Retinal pigment epithelial cell (primary cell): ENCODE data around the gene BCHE.

Experiments used
- DNase-seq: peaks from one replicate; pipeline ENCODE4 v3.0.0-alpha.2; 2010; ENCODE audit warnings: low read depth
- H3K4me3 ChIP-seq: 2 replicates; pipeline ENCODE4 v1.5.1; 2011; ENCODE audit warnings: mild to moderate bottlenecking, low read length, control low read depth, moderate library complexity
- TF ChIP-seq, protein P1 (sequence below): conservative IDR thresholded peaks from 2 replicates; pipeline ENCODE4 v1.5.1; 2011; ENCODE audit warnings: low read depth, low read length, control low read depth, inconsistent platforms

BCHE gene

DNA sequence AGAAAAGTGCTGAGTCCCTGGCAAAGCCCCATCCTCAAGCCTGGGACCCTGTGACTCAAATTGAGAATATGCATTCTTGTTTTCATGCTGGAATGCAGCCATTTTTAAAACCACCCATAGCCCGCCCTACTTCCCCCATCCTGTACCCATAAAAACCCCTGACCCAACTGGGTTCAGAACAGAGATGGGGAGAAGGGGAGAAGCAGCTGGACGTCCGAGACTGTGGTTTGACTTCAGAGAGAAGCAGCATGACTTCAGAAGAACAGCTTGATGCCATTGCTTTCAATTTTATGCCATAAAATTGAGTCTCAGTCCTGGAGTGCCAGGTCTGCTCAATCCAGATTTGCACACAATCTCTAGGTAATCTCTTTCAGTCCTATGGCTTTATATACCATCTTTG, 78.2 kb downstream of the BCHE start:
- TF ChIP-seq, protein P1, sequence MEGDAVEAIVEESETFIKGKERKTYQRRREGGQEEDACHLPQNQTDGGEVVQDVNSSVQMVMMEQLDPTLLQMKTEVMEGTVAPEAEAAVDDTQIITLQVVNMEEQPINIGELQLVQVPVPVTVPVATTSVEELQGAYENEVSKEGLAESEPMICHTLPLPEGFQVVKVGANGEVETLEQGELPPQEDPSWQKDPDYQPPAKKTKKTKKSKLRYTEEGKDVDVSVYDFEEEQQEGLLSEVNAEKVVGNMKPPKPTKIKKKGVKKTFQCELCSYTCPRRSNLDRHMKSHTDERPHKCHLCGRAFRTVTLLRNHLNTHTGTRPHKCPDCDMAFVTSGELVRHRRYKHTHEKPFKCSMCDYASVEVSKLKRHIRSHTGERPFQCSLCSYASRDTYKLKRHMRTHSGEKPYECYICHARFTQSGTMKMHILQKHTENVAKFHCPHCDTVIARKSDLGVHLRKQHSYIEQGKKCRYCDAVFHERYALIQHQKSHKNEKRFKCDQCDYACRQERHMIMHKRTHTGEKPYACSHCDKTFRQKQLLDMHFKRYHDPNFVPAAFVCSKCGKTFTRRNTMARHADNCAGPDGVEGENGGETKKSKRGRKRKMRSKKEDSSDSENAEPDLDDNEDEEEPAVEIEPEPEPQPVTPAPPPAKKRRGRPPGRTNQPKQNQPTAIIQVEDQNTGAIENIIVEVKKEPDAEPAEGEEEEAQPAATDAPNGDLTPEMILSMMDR, result no peak
- no peak for DNase-seq
- H3K4me3 ChIP-seq, result no peak overlapping the region

DNA sequence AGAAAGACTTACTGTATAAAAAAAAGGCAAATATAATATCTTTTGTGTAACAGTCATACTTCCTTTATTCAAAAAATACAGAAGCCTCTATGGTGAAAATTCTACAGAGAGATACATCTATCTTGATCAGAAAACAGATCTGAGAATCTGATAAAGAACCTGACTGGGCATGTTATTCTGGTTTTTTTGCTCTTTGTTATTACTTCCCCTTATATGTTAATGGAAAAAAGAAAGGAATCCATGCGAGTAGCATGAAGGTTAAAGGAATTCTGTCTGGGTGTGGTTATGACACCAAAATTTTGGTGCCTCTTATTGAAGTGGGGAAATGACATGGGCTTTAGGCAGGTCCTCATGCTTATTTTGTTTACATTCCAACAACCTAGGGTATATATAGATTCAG, 81.7 kb downstream of the BCHE start:
- TF ChIP-seq, protein P1, result no peak
- no peak for DNase-seq
- no peak overlapping the region for H3K4me3 ChIP-seq

DNA sequence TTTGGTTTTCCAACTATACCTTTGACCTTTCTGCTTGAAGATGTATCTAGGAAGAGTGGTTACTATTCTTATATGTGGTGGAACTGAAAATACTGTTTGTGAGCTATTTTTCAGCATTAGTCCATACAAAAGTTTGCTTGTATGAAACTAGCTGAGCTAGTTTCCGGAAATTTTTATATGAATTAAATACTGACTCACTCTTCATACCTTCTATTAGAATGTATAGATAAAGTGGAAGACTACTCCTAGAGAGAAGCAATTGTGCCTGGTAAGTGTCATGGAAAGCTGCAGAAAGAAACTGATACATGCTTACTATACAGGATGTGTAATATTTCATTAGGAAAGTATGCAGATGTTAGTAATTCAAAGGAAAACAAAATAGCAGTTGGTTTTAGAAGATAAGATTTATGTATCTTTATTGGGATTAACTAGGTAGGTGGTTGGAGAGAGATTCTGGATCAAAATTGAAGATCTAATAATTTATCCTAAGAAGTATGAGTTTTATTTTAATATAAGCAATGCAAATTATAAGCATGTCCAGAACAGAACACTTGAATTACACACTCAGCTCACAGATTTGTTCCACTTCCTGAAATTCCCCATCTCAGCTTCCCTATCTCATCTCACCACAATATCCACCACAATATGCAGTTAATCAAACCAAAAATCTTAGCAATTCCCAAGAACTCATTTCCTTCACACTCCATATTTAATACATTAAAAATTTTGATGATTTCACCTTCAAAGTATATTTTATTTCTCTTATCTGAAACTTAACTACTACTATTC, 82.8 kb downstream of the BCHE start:
- no peak for DNase-seq
- H3K4me3 ChIP-seq, result no peak overlapping the region
- TF ChIP-seq, protein P1, result no peak

DNA sequence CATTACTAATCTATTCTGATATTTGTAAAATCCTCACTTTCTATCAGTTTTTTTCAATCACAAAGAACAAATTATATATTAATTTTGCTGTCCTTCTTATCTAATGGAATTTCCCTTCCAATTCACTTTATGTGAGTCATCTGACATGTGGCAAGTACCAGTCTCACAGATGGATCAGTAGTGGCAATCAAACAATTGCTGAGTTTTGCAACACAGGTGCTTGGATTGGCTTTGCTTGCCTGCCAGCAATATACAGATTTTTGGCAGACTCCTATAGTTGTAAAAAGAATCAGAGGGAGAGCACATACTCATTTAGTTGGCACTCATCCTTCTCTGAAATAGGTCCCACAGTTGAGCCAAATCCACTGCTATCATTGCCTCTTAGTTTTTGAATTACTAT, 83.7 kb downstream of the BCHE start:
- H3K4me3 ChIP-seq, result no peak overlapping the region
- DNase-seq, result peak; percentile 71
- TF ChIP-seq, protein P1, result no peak

DNA sequence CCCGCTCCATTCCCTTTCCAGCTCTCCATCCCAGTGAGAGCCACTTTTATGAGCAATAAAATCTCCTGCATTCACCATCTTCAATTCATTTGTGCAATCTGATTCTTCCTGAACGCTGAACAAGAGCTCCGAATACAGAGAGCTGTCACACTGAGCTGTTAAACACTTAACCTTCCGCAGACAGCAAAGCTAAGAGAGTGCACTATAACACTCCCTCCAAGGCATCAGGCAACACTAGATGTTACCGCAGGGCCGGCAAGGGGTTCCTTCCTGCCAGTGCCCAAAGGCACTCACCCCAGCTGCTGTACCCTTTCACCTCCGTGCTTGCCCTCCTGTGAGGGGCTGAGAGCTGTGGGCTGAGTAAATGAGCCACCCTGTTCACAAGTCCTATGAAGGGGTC, 85.6 kb downstream of the BCHE start:
- DNase-seq, result no peak
- TF ChIP-seq, protein P1, result no peak
- H3K4me3 ChIP-seq, result no peak overlapping the region

DNA sequence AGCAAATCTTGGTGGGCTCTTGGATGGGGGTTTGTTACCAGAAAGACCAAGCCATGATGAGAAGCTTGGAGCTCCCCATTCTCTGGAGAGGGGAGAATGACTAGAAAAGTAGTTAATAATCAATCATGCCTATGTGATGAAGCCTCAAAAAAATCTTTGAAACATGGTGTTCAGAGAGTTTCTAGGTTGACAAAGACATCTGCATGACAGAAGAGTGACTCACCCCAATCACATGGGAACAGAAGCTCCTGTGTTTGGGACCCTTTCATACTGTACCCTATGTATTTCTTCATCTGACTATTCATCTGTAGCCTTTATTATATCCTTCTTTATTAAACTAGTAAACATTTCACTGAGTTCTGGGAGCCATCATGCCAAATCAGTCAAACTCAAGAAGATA, 87.4 kb downstream of the BCHE start:
- H3K4me3 ChIP-seq, result no peak overlapping the region
- DNase-seq, result no peak
- TF ChIP-seq, protein P1, result no peak

DNA sequence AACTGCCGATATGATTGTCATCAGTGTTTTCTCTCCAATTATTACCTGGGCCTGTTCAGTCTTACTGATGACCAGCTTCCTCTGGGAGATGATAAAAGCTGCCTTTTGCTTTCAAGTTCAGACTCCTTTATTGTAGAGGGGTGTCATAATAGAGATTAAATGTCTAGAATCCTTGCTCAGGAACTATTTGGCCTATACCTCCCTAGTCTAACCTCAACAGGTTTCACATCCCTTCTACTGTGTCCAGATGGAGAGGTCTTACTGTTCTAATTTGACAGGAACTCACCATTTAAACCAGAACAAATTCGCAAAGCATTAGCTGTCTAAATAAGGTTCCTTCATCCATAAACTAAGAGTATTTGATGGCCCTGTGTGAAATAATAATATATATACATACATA, 88.0 kb downstream of the BCHE start:
- TF ChIP-seq, protein P1, result no peak
- no peak for DNase-seq
- H3K4me3 ChIP-seq, result no peak overlapping the region
